Measurements from ENCODE around the gene CCT2. TPM values are rescaled to one million over a fixed set of nuclear protein-coding genes. Genes with fewer than 3 reads are reported as not detected.

Gene CCT2
- total and polyA plus RNA-seq, 2 of the 4 experiments (the other 2 are of a cell fraction), result 194 to 651 TPM

DNA sequence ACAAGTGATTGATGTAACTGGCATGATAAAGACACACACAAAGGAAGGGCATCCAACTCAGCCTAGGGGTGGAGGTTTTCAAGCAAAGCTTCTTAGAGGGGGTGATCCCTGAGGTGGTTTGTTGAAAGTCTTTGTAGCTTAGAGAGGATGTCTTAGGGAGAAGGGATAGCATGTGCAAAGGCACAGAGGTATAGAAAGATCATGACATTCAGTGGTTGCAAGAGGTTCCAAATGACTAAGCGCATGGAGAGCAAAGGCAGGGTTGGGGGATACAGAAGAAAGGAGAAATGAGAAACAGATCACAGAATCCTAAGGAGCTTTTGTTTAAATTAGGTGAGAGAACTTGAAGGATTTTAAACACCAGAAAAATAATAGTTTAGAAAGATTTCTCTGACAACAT lies 5.2 kb upstream of the CCT2 start:
- Histone ChIP-seq H3K4me1 (ENCODE audit: control insufficient read depth, insufficient read depth, low read length) (peaks cover 2% of the 10 kb centered on the region; the same call in 1 of the 2 replicates), H3K27me3 (ENCODE audit: control insufficient read depth, insufficient read depth, low read length) (no peaks in the 10 kb centered on the region), H2BK20ac (ENCODE audit: low read depth, low read length) (no peak overlapping the region), H3K4me2 (ENCODE audit: low read depth, low read length) (no peak overlapping the region), H4K8ac (ENCODE audit: low read depth in 2 of 2, low read length in 2 of 2) (no peak overlapping the region), H2BK5ac (ENCODE audit: low read depth, low read length, poor library complexity, severe bottlenecking) (no peak overlapping the region), H3K23ac (ENCODE audit: low read depth, low read length) (no peak overlapping the region; the same call in 1 of the 2 replicates), H2AFZ (replicated peaks; ENCODE audit: low read length, poor library complexity) (no peak overlapping the region), H4K20me1 (ENCODE audit: insufficient read depth, low read length) (peaks cover 3% of the 10 kb centered on the region; the same call in 1 of the 2 replicates), H4K91ac (ENCODE audit: insufficient read depth, low read depth, low read length) (no peak overlapping the region), H2AK5ac (ENCODE audit: low read depth, low read length) (no peak overlapping the region), H2AK9ac (replicated peaks; ENCODE audit: low read depth, low read length, poor library complexity) (no peak overlapping the region), H2BK15ac (ENCODE audit: low read depth, low read length) (no peak overlapping the region), H3K9me1 (ENCODE audit: insufficient read depth, low read length) (peaks cover 5% of the 10 kb centered on the region; the same call in 1 of the 2 replicates), H3K4me3 (ENCODE audit: insufficient read depth, low read depth, low read length) (no peak overlapping the region), H3K9me3 (ENCODE audit: control insufficient read depth, insufficient read depth, low read length) (no peaks in the 10 kb centered on the region), H3K56ac (ENCODE audit: extremely low read depth, insufficient read depth, low read length) (no peak overlapping the region), H3K18ac (ENCODE audit: low read depth, low read length) (no peak overlapping the region), H3K9ac (ENCODE audit: low read depth, low read length) (no peak overlapping the region), H3K27ac (ENCODE audit: insufficient read depth, low read length) (no peak overlapping the region), H3K36me3 (ENCODE audit: control insufficient read depth, insufficient read depth, low read length) (peaks cover 8% of the 10 kb centered on the region), H4K5ac (ENCODE audit: low read depth, low read length) (no peak overlapping the region), H3K4ac (ENCODE audit: low read depth, low read length) (no peak overlapping the region), H2BK120ac (ENCODE audit: low read depth, low read length) (no peak overlapping the region), H3K79me1 (ENCODE audit: low read depth in 1 of 2, low read length in 2 of 2) (peaks cover 3 to 8% of the 10 kb centered on the region in 2 experiments), H3K14ac (replicated peaks; ENCODE audit: low read depth, low read length) (no peak overlapping the region)
- ATAC-seq (ENCODE audit: low read depth) (no peak), DNase-seq (no peak)
- 100% methylated on average over 1 of the region's 1 CpG; no CpG with 5 or more reads in 1 of the 2 experiments for WGBS, 2 experiments (ENCODE audit: extremely low coverage in 2 of 2, insufficient read length in 1 of 2)
- in situ Hi-C loops (cut with MboI; ENCODE audit: low sequenced_read_pairs), result loop anchor here (25.0 kb wide), 1 partner anchor 743 kb away; no protein-coding TSS in a partner anchor
- intact Hi-C loops (cut with micrococcal nuclease), result no loop called here
- dilution Hi-C loops (cut with HindIII; ENCODE audit: low sequenced_read_pairs, unreplicated experiment), result no loop called here
- POLR2A ChIA-PET (ENCODE audit: unreplicated experiment), result interaction anchor here (0.7 kb wide), 1 partner anchor 82 kb away, joined by 11 read pairs; no protein-coding TSS in a partner anchor
- no TSS peak for BruUV-seq (replicated peaks)
- CTCF ChIA-PET, result interaction anchor here (0.6 to 2.4 kb wide), 2 partner anchors 10 to 249 kb away, joined by 3 to 8 read pairs; no protein-coding TSS in a partner anchor
- no peak for TF ChIP-seq MXI1 (IDR thresholded peaks at IDR 0.05; ENCODE audit: borderline replicate concordance, low read depth, low read length)
- no peak for TF ChIP-seq SMC3 (IDR thresholded peaks at IDR 0.05; ENCODE audit: low read depth, low read length)
